ENCODE measurements around the gene IL4I1. TPM values are rescaled to one million over a fixed set of nuclear protein-coding genes. Genes with fewer than 3 reads are reported as not detected.
A peak's percentile ranks its signal among the peaks of the same experiment; 100 is the strongest.
"Not testable (repeated sequence)": the region's sequence is repeated elsewhere in the genome, so short reads cannot be mapped to it uniquely, and the experiment has no call there.

The IL4I1 gene, protein sequence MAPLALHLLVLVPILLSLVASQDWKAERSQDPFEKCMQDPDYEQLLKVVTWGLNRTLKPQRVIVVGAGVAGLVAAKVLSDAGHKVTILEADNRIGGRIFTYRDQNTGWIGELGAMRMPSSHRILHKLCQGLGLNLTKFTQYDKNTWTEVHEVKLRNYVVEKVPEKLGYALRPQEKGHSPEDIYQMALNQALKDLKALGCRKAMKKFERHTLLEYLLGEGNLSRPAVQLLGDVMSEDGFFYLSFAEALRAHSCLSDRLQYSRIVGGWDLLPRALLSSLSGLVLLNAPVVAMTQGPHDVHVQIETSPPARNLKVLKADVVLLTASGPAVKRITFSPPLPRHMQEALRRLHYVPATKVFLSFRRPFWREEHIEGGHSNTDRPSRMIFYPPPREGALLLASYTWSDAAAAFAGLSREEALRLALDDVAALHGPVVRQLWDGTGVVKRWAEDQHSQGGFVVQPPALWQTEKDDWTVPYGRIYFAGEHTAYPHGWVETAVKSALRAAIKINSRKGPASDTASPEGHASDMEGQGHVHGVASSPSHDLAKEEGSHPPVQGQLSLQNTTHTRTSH
- total RNA-seq (ENCODE audit: low replicate concordance): 0.58 and 0.74 TPM in 2 replicates
- long read RNA-seq: 0 reads

DNA sequence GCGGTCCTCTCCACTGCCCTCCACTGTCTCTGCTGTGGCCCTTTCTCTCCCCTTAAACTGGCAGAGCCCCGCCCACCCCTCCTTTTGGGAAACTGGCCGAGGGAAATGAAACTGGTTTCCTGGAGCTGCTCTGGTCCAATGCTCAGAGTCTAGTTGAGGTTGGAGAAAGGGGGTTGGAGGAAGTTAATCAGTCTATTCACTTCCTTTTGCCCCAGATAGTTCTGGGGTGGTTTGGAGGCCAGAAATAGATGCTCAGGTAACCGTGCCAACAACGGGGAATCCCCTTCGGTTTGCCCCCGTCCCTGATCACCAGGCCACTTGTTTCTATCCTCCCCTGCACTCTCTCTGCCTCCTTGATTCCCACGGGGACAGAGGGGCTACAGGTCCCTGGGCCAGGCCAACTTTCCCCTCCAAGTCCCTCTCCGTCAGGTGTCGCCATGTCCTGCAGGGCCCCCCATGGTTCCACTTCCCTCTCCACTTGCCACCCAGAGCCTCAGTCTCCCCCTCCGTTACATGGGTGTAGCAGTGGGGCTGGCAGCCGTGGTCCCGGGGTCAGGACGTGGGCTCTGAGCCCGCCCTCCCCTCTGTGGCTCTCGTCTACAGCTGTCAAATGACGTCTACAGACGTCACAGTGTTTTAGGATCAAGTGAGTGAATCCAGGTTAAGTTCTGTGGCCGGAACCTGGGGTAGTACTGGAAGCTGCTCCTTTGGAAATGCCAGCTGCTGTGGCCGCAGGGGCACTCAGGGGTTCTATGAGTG, at the start of gene IL4I1:
Gene IL4I1 (minus strand): TSS at position 25 of the 759 bp plus-strand sequence. CDS start 727 bp downstream, outside the sequence.
- TF ChIP-seq, protein P1, sequence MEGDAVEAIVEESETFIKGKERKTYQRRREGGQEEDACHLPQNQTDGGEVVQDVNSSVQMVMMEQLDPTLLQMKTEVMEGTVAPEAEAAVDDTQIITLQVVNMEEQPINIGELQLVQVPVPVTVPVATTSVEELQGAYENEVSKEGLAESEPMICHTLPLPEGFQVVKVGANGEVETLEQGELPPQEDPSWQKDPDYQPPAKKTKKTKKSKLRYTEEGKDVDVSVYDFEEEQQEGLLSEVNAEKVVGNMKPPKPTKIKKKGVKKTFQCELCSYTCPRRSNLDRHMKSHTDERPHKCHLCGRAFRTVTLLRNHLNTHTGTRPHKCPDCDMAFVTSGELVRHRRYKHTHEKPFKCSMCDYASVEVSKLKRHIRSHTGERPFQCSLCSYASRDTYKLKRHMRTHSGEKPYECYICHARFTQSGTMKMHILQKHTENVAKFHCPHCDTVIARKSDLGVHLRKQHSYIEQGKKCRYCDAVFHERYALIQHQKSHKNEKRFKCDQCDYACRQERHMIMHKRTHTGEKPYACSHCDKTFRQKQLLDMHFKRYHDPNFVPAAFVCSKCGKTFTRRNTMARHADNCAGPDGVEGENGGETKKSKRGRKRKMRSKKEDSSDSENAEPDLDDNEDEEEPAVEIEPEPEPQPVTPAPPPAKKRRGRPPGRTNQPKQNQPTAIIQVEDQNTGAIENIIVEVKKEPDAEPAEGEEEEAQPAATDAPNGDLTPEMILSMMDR (conservative IDR thresholded peaks at IDR 0.05): no peak
- Mint-ChIP-seq H3K4me3 (no peak within 1 kb of the TSS), H3K27ac (peak within 1 kb of the TSS; percentile 74), H3K36me3 (no peaks in the 10 kb centered on the region), H3K9me3 (no peaks in the 10 kb centered on the region), H3K27me3 (peaks cover 9% of the 10 kb centered on the region), H3K4me1 (ENCODE audit: unreplicated experiment) (peaks cover 24% of the 10 kb centered on the region)
- DNase-seq (ENCODE audit: extremely low spot score, unreplicated experiment): no peak

DNA sequence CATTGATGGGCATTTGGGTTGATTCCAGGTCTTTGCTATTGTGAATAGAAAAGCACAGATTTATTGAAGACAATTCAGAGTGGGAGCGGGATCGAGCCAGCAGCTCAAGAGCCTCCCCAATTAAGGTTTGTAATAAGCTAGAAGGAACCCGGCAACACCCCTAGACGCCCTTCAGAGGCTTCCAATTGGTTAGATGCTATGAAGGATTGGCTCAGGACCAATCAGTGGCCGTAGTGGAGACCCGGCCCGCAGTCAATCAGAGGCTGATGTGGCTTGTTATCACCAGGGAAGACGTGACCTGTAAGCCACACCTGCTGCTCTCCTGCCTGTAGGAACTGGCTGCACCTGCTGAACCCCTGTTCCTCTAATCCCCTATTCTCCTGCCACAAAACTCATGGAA, 49.7 kb upstream of the IL4I1 start:
- TF ChIP-seq, protein P1 (conservative IDR thresholded peaks at IDR 0.05): no peak
- H3K4me3 Mint-ChIP-seq: no peak overlapping the region
- H3K27ac Mint-ChIP-seq: no peak overlapping the region
- no peak for DNase-seq (ENCODE audit: extremely low spot score, unreplicated experiment)
- H3K9me3 Mint-ChIP-seq: no peaks in the 10 kb centered on the region
- no peaks in the 10 kb centered on the region for H3K4me1 Mint-ChIP-seq (ENCODE audit: unreplicated experiment)
- no peaks in the 10 kb centered on the region for H3K36me3 Mint-ChIP-seq
- H3K27me3 Mint-ChIP-seq: peaks cover 4% of the 10 kb centered on the region

DNA sequence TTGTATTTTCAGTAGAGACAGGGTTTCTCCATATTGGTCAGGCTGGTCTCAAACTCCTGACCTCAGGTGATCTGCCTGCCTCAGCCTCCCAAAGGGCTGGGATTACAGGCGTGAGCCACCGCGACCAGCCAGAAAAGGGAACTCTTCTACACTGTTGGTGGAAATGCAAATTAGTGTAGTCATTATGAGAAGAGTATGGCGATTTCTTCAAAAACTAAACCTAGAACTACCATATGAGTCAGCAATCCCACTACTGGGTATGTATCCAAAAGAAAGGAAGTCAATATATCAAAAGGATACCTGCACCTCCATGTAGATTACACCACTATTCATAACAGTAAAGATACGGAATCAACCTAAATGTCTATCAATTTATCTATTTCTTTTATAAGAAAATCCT, 47.9 kb upstream of the IL4I1 start:
- H3K27ac Mint-ChIP-seq; DNase-seq (ENCODE audit: extremely low spot score, unreplicated experiment); H3K27me3 Mint-ChIP-seq; H3K9me3 Mint-ChIP-seq; H3K36me3 Mint-ChIP-seq; H3K4me3 Mint-ChIP-seq; H3K4me1 Mint-ChIP-seq (ENCODE audit: unreplicated experiment): not testable (repeated sequence)

DNA sequence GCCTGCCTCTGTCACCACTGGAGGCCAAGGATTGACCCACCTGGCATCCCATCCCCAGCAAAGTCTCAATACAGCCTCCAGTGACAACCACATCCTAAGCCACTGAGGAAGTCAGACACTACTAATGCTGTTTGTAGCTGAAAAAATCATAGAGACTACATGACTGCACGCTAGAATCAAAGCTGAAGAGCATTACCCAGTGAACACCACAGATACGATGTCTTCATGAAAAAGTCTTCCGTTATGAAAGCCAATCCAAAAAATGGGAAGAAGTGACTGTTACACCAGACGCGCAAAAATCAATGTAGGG, 43.8 kb upstream of the IL4I1 start:
- Mint-ChIP-seq H3K4me3 (no peak overlapping the region), H3K9me3 (no peaks in the 10 kb centered on the region), H3K27ac (no peak overlapping the region), H3K27me3 (peaks cover 7% of the 10 kb centered on the region), H3K36me3 (no peaks in the 10 kb centered on the region), H3K4me1 (ENCODE audit: unreplicated experiment) (no peaks in the 10 kb centered on the region)
- DNase-seq (ENCODE audit: extremely low spot score, unreplicated experiment): no peak
- TF ChIP-seq, protein P1 (conservative IDR thresholded peaks at IDR 0.05): no peak

DNA sequence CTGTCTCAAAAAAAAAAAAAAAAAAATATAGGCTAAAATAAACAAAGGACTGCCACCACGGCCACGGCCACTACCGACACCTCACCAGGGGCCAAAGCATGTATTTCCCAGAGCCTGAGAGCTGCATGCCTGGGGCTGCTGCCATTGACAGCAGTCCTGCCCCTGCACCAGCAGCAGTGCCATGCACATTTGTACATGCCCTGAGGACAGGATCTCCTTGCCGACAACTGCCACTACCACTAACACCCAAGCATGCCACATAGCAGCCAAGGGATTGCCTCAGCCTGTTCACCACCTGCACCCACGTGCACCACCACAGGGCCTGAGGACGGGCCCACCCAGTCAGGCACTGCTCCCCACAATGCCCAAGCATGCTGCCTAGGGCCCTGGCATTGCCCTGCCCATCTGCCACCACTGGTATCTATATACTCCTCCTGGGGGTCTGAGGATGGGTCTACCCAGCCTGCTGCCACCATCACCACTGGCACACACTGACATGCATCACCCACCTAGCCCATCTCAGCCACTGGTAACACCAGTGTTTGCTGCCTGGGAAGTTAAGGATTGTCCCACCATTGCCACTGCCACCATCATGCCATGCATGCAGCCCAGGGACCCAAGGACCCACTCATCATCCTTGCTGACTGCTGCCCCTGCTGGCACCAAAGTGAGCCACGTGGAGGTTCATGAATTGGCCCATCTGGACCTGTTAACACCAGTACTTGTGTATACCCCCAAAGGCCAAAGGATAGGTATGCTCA, 43.2 kb upstream of the IL4I1 start:
- H3K36me3 Mint-ChIP-seq: no peaks in the 10 kb centered on the region
- peaks cover 7% of the 10 kb centered on the region for H3K27me3 Mint-ChIP-seq
- DNase-seq (ENCODE audit: extremely low spot score, unreplicated experiment): no peak
- no peaks in the 10 kb centered on the region for H3K4me1 Mint-ChIP-seq (ENCODE audit: unreplicated experiment)
- no peak overlapping the region for H3K4me3 Mint-ChIP-seq
- TF ChIP-seq, protein P1 (conservative IDR thresholded peaks at IDR 0.05): peak; percentile 21
- no peak overlapping the region for H3K27ac Mint-ChIP-seq
- no peaks in the 10 kb centered on the region for H3K9me3 Mint-ChIP-seq

Measured in type B pancreatic cell (in vitro differentiated cells).